Right ventricle myocardium inferior (tissue), 1 donor: ENCODE data around the gene CUL2. TPM values are rescaled to one million over a fixed set of nuclear protein-coding genes. Genes with fewer than 3 reads are reported as not detected.

Experiments used
- ATAC-seq: fragments of 200-7000 bp; cut with Tn5 transposase; one replicate; pipeline ENCODE4 v1.9.1; 2020; ENCODE audit warnings: mild to moderate bottlenecking, moderate library complexity
- DNase-seq: peaks from one replicate; pipeline ENCODE4 v3.0.0; 2021; ENCODE audit errors: missing footprints
- intact Hi-C: fragments of 100-400 bp; cut with DNase I; formaldehyde crosslinking; loops from one replicate; pipeline ENCODE4 v1.11.0; 2022
- total RNA-seq: library from RNA; stranded (reverse); fragmentation: NEBNext Ultra II Directional; extraction: Animal tissue kit (Norgen Biotek cat#: 25700); gene quantifications from one replicate; pipeline ENCODE4 v1.2.1, GENCODE V29; 2021
- donor health status: DM: no; HTN: yes; CAD: no; lungs with severe emphysema.

The CUL2 gene
- total RNA-seq, 1 donor from 2014 or later: 39.6 TPM

GRCh38 chr10:35041502-35041879 lies 48.6 kb downstream of the CUL2 start:
- intact Hi-C loops: no loop called here
- DNase-seq (no peak), ATAC-seq (no peak)

- no peak for DNase-seq
- intact Hi-C loops: no loop called here
- no peak for ATAC-seq
These were observed 49.2 kb downstream of the CUL2 start for GRCh38 chr10:35040760-35041501.

- DNase-seq (no peak), ATAC-seq (no peak)
- intact Hi-C loops: no loop called here
These were observed 53.0 kb downstream of the CUL2 start for GRCh38 chr10:35037104-35037503.

- DNase-seq (no peak), ATAC-seq (no peak)
- intact Hi-C loops: no loop called here
These were observed 54.5 kb downstream of the CUL2 start for GRCh38 chr10:35035606-35036005.

GRCh38 chr10:35027567-35027966 lies 62.6 kb downstream of the CUL2 start:
- intact Hi-C loops: no loop called here

GRCh38 chr10:35025916-35026315 lies 64.2 kb downstream of the CUL2 start:
- intact Hi-C loops: no loop called here
- ATAC-seq (no peak), DNase-seq (no peak)

More at GRCh38 chr10:35027567-35027966, 62.6 kb downstream of the CUL2 start:
- ATAC-seq (no peak), DNase-seq (no peak)

- intact Hi-C loops: no loop called here
- ATAC-seq: no peak
- no peak for DNase-seq
These were observed 69.7 kb downstream of the CUL2 start for GRCh38 chr10:35020481-35020880.

GRCh38 chr10:35019041-35020024 lies 70.8 kb downstream of the CUL2 start:
- no peak for DNase-seq
- intact Hi-C loops: no loop called here
- ATAC-seq: no peak

- intact Hi-C loops: no loop called here
- no peak for DNase-seq
- ATAC-seq: no peak
These were observed 72.5 kb downstream of the CUL2 start for GRCh38 chr10:35017608-35018007.

- DNase-seq: no peak
- intact Hi-C loops: no loop called here
- ATAC-seq: no peak
These were observed 74.2 kb downstream of the CUL2 start for GRCh38 chr10:35015843-35016408.

GRCh38 chr10:35012781-35013180 lies 77.4 kb downstream of the CUL2 start:
- DNase-seq (no peak), ATAC-seq (no peak)
- intact Hi-C loops: no loop called here

GRCh38 chr10:35011771-35012191 lies 78.4 kb downstream of the CUL2 start:
- no peak for ATAC-seq
- intact Hi-C loops: no loop called here
- DNase-seq: no peak

- intact Hi-C loops: no loop called here
- DNase-seq (no peak), ATAC-seq (no peak)
These were observed 82.3 kb downstream of the CUL2 start for GRCh38 chr10:35007858-35008301.

- no peak for DNase-seq
- no peak for ATAC-seq
- intact Hi-C loops: no loop called here
These were observed 83.3 kb downstream of the CUL2 start for GRCh38 chr10:35006836-35007235.

GRCh38 chr10:35005868-35006267 lies 84.3 kb downstream of the CUL2 start:
- ATAC-seq: no peak
- intact Hi-C loops: no loop called here
- no peak for DNase-seq

GRCh38 chr10:35004651-35005050 lies 85.5 kb downstream of the CUL2 start:
- intact Hi-C loops: no loop called here
- no peak for ATAC-seq
- no peak for DNase-seq

- DNase-seq (no peak), ATAC-seq (no peak)
- intact Hi-C loops: no loop called here
These were observed 86.2 kb downstream of the CUL2 start for GRCh38 chr10:35003906-35004305.

GRCh38 chr10:35000936-35001335 lies 89.2 kb downstream of the CUL2 start:
- intact Hi-C loops: no loop called here
- ATAC-seq (no peak), DNase-seq (no peak)

GRCh38 chr10:34999532-34999931 lies 90.6 kb downstream of the CUL2 start:
- DNase-seq (no peak), ATAC-seq (no peak)
- intact Hi-C loops: no loop called here

GRCh38 chr10:34998940-34999339 lies 91.2 kb downstream of the CUL2 start:
- DNase-seq (no peak), ATAC-seq (no peak)
- intact Hi-C loops: no loop called here
